MM.1S (cell line): ENCODE results near the gene VTA1.

ENCODE experiments used
- DNase-seq: peaks from one replicate; pipeline ENCODE4 v3.0.0-alpha.2; 2015
- H2AFZ ChIP-seq: fragments of 300-600 bp; sonication (generic); 2 replicates; pipeline ENCODE4 v1.6.0; 2016; ENCODE audit warnings: antibody characterized with exemption, low read length
- H3F3A ChIP-seq: fragments of 300-600 bp; sonication (generic); 2 replicates; pipeline ENCODE4 v1.6.1; 2016; ENCODE audit warnings: mild to moderate bottlenecking, antibody characterized with exemption, low read length, moderate library complexity, mixed read lengths; ENCODE audit not compliant: insufficient read depth
- H3K27ac ChIP-seq: fragments of 300-600 bp; sonication (generic); 2 replicates; pipeline ENCODE4 v1.5.1; 2016; ENCODE audit warnings: mild to moderate bottlenecking, low read length
- H3K27me3 ChIP-seq: fragments of 300-600 bp; sonication (generic); replicated peaks from 2 replicates; pipeline ENCODE4 v1.6.0; 2016; ENCODE audit warnings: low read length; ENCODE audit not compliant: insufficient read depth
- H3K36me3 ChIP-seq: fragments of 300-600 bp; sonication (generic); replicated peaks from 2 replicates; pipeline ENCODE4 v1.6.1; 2016; ENCODE audit warnings: mild to moderate bottlenecking, low read length, mixed read lengths; ENCODE audit not compliant: insufficient read depth
- H3K4me1 ChIP-seq: fragments of 300-600 bp; sonication (generic); 2 replicates; pipeline ENCODE4 v1.6.1; 2016; ENCODE audit warnings: low read length, mixed read lengths
- H3K4me2 ChIP-seq: fragments of 300-600 bp; sonication (generic); 2 replicates; pipeline ENCODE4 v1.6.0; 2016; ENCODE audit warnings: low read depth, low read length
- H3K4me3 ChIP-seq: fragments of 300-600 bp; sonication (generic); 2 replicates; pipeline ENCODE4 v1.5.1; 2016; ENCODE audit warnings: low read length, mixed read lengths
- H3K79me2 ChIP-seq: fragments of 300-600 bp; sonication (generic); 2 replicates; pipeline ENCODE4 v1.6.1; 2016; ENCODE audit warnings: mixed run types, low read length, mixed read lengths
- H3K9ac ChIP-seq: fragments of 300-600 bp; sonication (generic); 2 replicates; pipeline ENCODE4 v1.6.1; 2016; ENCODE audit warnings: low read length, mixed read lengths
- H3K9me2 ChIP-seq: fragments of 300-600 bp; sonication (generic); replicated peaks from 2 replicates; pipeline ENCODE4 v1.6.1; 2016; ENCODE audit warnings: mild to moderate bottlenecking, low read length, mixed read lengths; ENCODE audit not compliant: insufficient read depth
- H3K9me3 ChIP-seq: fragments of 300-600 bp; sonication (generic); replicated peaks from 2 replicates; pipeline ENCODE4 v1.6.1; 2016; ENCODE audit warnings: mild to moderate bottlenecking, low read length, mixed read lengths; ENCODE audit not compliant: insufficient read depth
- H4K20me1 ChIP-seq: fragments of 300-600 bp; sonication (generic); 2 replicates; pipeline ENCODE4 v1.6.1; 2016; ENCODE audit warnings: mild to moderate bottlenecking, low read length, moderate library complexity, mixed read lengths; ENCODE audit not compliant: insufficient read depth
- EZH2 ChIP-seq: fragments of 300-600 bp; sonication (generic); optimal IDR thresholded peaks from 2 replicates; pipeline ENCODE3; 2017; ENCODE audit warnings: low read depth, mild to moderate bottlenecking, antibody characterized with exemption, low read length, mixed read lengths
- EZH2phosphoT487 ChIP-seq: fragments of 300-600 bp; sonication (generic); IDR thresholded peaks from 2 replicates; pipeline ENCODE4 v1.6.1; 2018; ENCODE audit warnings: antibody characterized with exemption, low read length
- TF ChIP-seq, protein P1 (sequence below): fragments of 300-600 bp; sonication (generic); IDR thresholded peaks from 2 replicates; pipeline ENCODE4 v1.5.1; 2016; ENCODE audit warnings: antibody characterized with exemption, low read length, mixed read lengths

Gene VTA1

DNA sequence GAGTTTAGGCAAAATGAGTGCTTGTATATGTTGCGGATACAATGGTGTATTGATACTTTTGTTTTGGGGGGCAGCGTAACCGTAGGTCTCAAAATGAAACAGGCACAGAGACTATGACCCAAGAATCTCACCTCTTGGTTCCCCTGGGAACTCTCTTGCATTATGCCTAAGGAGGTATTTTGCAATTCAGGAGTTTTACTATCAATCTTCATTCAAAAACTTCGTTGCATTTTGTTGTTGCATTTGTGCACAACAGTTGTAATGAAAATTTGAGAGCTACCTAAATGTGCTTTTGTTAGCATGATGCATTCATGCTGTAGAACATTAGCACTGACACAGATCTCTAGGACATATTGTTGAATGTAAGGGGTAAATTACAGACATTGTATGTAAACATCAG is 18.2 kb downstream of the VTA1 start:
- Histone ChIP-seq H3K27me3 (no peaks in the 10 kb centered on the region), H3K4me3 (no peak overlapping the region), H3K9ac (no peak overlapping the region), H4K20me1 (peaks cover 4% of the 10 kb centered on the region; the same call in 1 of the 2 replicates), H3K9me3 (no peaks in the 10 kb centered on the region), H3F3A (no peaks in the 10 kb centered on the region), H2AFZ (no peak overlapping the region), H3K4me1 (no peaks in the 10 kb centered on the region), H3K36me3 (no peaks in the 10 kb centered on the region; the same call in 1 of the 2 replicates), H3K27ac (no peak overlapping the region), H3K79me2 (peaks cover 56% of the 10 kb centered on the region), H3K9me2 (no peaks in the 10 kb centered on the region), H3K4me2 (no peak overlapping the region)
- DNase-seq, result no peak
- no peak for TF ChIP-seq EZH2phosphoT487
- TF ChIP-seq, protein P1, sequence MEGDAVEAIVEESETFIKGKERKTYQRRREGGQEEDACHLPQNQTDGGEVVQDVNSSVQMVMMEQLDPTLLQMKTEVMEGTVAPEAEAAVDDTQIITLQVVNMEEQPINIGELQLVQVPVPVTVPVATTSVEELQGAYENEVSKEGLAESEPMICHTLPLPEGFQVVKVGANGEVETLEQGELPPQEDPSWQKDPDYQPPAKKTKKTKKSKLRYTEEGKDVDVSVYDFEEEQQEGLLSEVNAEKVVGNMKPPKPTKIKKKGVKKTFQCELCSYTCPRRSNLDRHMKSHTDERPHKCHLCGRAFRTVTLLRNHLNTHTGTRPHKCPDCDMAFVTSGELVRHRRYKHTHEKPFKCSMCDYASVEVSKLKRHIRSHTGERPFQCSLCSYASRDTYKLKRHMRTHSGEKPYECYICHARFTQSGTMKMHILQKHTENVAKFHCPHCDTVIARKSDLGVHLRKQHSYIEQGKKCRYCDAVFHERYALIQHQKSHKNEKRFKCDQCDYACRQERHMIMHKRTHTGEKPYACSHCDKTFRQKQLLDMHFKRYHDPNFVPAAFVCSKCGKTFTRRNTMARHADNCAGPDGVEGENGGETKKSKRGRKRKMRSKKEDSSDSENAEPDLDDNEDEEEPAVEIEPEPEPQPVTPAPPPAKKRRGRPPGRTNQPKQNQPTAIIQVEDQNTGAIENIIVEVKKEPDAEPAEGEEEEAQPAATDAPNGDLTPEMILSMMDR, result no peak

DNA sequence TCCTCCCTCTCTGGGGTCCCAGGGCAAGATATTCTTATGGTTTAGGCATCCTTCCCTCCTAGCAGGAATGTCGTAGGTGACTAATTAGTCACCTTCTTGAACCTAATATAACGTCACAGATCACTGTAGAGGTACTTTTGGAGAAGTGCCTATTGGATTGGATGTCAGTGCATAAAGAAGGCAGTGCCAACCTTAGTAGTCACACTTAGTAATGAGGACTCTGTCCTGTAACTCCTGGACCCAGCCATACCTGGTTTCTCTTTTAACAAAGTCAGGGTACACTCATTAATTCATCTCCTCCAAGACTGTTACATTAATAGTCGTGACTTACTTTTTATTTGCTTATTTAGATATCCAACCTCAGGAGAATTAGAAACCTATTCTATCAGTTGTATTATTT is 20.0 kb downstream of the VTA1 start:
- H4K20me1 ChIP-seq, result peaks cover 4% of the 10 kb centered on the region; the same call in 1 of the 2 replicates
- H3K4me2 ChIP-seq, result no peak overlapping the region
- no peaks in the 10 kb centered on the region; the same call in 1 of the 2 replicates for H3K36me3 ChIP-seq
- no peaks in the 10 kb centered on the region for H3K9me3 ChIP-seq
- H3K9me2 ChIP-seq, result no peaks in the 10 kb centered on the region
- H3K9ac ChIP-seq, result no peak overlapping the region
- H3K79me2 ChIP-seq, result peaks cover 38% of the 10 kb centered on the region
- no peak for TF ChIP-seq EZH2
- TF ChIP-seq EZH2phosphoT487, result no peak
- TF ChIP-seq, protein P1, result no peak
- H2AFZ ChIP-seq, result no peak overlapping the region
- no peak overlapping the region for H3K4me3 ChIP-seq
- DNase-seq, result no peak
- no peaks in the 10 kb centered on the region for H3K27me3 ChIP-seq
- no peaks in the 10 kb centered on the region for H3F3A ChIP-seq
- no peak overlapping the region for H3K27ac ChIP-seq
- H3K4me1 ChIP-seq, result no peaks in the 10 kb centered on the region

DNA sequence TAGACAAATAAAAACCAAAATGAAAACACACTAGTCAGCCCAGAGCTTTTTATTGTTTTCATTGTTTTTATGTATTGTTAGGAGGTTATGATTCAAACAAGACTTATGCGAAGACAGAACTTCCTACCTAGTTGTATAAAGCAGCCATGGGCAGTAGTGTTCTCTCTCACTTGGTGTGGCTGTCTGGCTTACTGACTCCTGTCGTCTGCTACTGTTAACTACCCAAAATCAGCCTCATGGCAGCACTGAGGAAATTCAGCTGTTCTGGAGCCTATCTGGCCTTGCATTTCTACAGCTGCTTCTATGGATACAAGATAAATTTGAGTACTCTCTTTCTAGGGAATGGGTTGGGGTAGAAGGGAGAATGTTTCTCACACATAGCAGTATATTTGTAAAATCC is 20.4 kb downstream of the VTA1 start:
- no peaks in the 10 kb centered on the region for H3K4me1 ChIP-seq
- no peaks in the 10 kb centered on the region; the same call in 1 of the 2 replicates for H4K20me1 ChIP-seq
- H3K36me3 ChIP-seq, result no peaks in the 10 kb centered on the region; the same call in 1 of the 2 replicates
- peaks cover 34% of the 10 kb centered on the region for H3K79me2 ChIP-seq
- H3K9ac ChIP-seq, result no peak overlapping the region
- H3K4me2 ChIP-seq, result no peak overlapping the region
- H3K9me2 ChIP-seq, result no peaks in the 10 kb centered on the region
- no peak overlapping the region for H3K4me3 ChIP-seq
- no peak for DNase-seq
- H3F3A ChIP-seq, result no peaks in the 10 kb centered on the region
- no peaks in the 10 kb centered on the region for H3K9me3 ChIP-seq
- no peak overlapping the region for H2AFZ ChIP-seq
- no peak overlapping the region for H3K27ac ChIP-seq
- H3K27me3 ChIP-seq, result no peaks in the 10 kb centered on the region
- TF ChIP-seq, protein P1, result no peak
- TF ChIP-seq EZH2 (no peak), EZH2phosphoT487 (no peak)
